NCI-H2227 (cell line): ENCODE results near the gene AKAP8L.
"Not testable (repeated sequence)": the region's sequence is repeated elsewhere in the genome, so short reads cannot be mapped to it uniquely, and the experiment has no call there.

Experiments used
- DNase-seq: peaks from one replicate; lab custom pipeline; 2025; ENCODE audit not compliant: unreplicated experiment; lab: John Stamatoyannopoulos, UW

AKAP8L gene

DNA sequence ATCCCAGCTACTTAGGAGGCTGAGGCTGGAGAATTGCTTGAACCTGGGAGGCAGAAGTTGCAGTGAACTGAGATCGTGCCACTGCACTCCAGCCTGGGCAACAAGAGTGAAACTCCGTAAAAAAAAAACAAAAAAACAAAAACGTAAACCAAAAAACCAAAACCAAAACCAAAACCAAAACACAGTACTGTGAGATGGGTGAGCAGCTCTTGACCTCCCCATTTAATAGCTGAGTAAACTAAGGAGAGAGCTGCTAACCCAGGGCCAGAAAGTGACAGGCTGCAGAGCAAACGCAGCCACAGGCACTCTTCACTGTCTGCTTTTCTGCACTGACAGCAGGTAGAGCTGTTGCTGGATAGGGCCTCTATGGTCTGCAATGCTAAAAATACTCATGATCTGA lies 58.8 kb downstream of the AKAP8L start:
- DNase-seq: not testable (repeated sequence)

DNA sequence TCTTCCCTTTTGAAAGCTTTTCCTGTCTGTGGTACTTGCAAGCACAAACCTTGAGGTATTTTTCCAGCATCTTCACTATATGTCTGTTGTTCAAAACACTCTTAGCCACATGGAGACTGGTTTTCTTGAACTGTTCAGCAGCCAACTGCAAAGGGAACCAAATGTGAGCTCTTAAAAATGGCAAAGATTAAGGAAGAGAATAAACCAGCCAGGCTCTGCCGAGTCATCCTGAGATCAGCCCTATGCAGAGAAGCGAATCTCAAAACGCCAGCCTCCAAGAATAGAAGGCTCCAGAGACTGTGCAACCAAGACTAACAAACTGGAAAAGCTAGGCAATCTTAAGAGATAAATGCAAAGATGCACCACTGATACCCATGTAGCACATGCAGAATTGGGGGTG lies 59.9 kb downstream of the AKAP8L start:
- no peak for DNase-seq

DNA sequence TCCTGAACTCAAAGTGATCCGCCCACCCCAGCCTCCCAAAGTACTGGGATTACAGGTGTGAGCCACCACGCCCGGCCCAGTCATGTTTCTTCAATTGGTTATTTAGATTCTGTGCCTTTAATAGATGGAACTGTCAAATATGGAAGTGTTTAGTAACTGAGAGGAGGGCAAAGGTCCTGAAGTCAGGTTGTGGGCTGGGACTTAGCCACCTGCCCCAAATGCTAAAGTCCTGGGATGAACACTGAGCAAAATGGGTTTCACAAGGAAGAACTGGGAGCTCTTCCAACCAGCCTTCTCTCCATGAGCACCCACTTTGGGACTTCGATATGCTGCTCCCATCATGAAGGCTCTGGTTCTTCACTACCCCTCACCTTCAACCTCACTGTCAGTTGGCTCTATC lies 60.9 kb downstream of the AKAP8L start:
- no peak for DNase-seq

DNA sequence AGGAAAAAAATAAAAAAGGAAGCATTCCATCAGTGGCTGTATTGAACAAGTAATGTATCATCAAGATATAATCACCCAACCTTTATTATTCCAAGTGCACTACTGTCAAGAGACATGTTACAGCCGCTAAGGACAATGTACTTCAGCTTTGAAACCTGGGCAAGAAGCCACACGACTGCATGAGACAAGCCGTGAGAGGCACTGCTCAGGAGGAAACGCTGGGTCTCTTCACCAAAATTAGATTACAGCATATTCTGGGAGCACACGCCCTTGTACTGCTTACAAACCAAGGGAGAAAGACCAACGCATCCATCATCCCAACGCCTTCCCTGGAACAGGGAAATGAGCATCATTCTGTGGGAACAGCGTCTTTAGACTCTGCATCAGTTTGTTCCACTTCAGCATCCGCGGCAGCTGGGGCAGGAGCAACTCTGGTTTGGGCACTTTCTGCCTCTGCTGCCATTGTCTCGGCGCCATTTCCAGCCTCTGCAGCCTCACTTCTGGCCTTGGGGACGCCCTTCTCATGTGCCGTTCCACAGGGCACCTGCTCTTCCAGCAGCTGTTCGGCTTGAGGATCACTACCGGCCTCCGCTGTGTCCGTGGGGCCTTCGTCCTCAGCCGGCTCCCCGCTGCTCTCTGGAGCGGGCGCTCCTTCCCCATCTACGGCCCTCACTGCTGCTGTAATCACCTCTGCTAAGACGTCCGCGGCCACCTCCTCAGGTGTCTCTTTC lies 64.1 kb downstream of the AKAP8L start:
- DNase-seq: no peak

DNA sequence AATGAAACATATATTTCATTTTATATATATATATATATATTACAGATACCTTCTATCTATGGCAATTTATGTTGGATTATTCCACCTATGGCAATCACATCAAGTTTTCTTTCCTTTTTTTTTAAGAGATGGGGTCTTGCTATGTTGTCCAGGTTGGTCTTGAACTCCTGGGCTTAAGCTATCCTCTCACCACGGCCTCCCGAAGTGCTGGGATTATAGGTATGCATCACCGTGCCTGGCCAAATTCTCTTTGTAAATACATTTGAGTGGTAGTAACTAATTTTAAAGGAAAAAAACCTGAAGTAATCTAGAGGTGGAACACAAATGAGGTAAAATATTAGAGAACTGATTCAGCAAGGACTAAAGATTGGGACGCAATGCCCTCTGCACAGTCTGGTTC lies 64.9 kb downstream of the AKAP8L start:
- no peak for DNase-seq

DNA sequence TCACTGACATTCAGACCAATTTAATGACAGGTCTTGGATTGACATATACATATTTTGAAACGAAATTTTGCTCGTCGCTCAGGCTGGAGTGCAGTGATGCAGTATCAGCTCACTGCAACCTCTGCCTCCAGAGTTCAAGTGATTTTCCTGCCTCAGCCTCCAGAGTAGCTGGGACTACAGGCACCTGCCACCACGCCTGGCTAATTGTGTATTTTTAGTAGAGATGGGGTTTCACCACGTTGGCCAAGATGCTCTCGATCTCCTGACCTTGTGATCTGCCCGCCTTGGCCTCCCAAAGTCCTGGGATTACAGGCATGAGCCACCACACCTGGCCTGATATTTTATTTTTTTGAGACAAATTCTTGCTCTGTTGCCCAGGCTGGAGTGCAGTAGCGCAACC lies 66.3 kb downstream of the AKAP8L start:
- DNase-seq: not testable (repeated sequence)

DNA sequence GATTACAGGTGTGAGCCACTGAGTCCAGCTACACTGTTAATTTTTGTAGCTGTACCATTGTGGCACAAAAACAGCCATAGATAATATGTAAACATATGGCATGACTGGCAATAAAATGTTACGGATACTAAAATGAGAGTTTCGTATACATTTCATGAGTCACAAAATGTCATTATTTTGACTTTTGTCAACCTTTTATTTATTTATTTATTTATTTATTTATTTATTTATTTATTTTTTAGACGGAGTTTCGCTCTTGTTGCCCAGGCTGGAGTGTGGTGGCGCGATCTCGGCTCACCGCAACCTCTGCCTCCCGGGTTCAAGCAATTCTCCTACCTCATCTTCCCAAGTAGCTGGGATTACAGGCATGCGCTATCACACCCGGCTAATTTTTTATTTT lies 77.5 kb downstream of the AKAP8L start:
- not testable (repeated sequence) for DNase-seq

DNA sequence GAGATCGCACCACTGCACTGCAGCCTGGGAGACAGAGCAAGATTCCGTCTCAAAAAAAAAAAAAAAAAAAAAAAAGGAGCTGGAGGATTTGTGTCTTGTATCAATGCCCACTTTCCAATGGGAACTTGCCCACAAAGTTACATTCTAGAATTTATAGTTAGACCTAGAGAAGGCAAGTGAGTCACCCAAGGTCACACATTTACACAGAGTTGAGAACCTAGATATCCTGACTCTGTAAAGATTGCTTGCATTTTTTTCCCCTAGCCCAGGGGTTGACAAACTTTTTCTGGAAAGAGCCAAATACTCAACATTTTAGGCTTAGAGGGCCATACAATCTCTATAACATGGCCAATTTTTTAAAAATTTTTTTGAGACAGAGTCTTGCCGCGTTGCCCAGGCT lies 78.7 kb downstream of the AKAP8L start:
- no peak for DNase-seq

DNA sequence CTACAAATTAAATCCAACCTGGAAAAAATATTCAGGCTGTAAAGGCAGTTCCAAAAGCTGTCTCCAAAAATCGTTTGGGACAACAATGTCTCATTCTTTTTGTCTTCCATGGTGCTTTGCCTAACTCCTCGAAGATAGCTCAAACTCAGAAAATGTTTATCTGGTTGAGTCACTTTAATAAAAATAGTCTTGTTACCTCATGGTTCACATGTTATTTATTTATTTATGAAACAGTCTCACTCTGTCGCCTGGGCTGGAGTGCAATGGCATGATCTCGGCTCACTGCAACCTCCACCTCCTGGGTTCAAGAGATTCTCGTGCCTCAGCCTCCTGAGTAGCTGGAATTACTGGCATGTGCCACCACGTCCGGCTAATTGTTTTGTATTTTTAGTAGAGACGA lies 81.6 kb downstream of the AKAP8L start:
- DNase-seq: no peak

DNA sequence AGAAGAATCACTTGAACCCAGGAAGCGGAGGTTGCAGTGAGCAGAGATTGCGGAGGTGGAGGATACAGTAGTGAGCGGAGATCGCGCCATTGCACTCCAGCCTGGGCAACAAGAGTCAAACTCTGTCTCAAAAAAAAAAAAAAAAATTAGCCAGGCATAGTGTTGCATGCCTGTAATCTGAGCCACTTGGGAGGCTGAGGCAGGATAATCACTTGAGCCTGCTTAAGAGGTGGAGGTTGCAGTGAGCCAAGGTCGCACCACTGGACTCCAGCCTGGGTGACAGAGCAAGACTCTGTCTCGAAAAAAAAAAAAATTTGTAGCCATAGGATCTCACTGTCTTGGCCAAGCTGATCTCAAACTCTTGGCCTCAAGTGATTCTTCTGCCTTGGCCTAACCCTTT lies 82.8 kb downstream of the AKAP8L start:
- DNase-seq: not testable (repeated sequence)

DNA sequence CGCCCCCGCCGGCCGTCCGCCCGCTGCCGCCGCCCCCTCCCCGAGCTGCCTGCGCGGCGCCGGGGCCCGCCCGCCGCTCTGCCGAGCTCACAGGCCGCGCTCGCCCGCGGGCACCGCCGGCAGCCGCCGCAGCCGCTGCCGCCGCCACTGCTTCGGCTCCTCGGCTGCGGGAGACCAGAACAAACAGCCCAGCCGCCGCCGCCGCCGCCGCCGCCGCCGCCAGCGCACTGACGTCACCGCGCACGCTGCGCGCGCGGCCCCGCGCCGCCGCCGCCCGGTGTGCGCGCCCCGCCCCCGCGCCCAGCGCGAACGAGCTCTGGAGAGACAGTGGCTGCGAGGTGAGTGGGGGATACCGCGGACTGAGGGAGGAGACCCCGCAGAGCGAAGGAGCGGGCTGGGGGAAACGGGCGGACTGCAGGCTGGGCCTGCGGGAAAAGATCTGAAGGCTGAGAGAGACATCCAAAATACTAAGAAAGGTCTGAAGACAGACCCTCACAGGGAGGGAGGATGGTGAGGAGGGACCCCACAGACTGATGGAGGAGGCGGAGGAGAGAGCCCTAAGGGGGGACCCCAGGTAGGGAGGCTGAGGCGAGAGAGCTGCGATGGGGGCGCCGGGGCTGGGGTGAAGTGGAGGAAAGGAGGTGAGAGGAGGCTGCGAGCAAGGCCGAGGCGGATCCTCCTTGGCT lies 86.3 kb downstream of the AKAP8L start, which contains the start of gene BRD4:
Gene BRD4 (minus strand): TSS at position 229 of the 686 bp plus-strand sequence. CDS start 59,440 bp downstream, outside the sequence.
- DNase-seq: peak; percentile 81

DNA sequence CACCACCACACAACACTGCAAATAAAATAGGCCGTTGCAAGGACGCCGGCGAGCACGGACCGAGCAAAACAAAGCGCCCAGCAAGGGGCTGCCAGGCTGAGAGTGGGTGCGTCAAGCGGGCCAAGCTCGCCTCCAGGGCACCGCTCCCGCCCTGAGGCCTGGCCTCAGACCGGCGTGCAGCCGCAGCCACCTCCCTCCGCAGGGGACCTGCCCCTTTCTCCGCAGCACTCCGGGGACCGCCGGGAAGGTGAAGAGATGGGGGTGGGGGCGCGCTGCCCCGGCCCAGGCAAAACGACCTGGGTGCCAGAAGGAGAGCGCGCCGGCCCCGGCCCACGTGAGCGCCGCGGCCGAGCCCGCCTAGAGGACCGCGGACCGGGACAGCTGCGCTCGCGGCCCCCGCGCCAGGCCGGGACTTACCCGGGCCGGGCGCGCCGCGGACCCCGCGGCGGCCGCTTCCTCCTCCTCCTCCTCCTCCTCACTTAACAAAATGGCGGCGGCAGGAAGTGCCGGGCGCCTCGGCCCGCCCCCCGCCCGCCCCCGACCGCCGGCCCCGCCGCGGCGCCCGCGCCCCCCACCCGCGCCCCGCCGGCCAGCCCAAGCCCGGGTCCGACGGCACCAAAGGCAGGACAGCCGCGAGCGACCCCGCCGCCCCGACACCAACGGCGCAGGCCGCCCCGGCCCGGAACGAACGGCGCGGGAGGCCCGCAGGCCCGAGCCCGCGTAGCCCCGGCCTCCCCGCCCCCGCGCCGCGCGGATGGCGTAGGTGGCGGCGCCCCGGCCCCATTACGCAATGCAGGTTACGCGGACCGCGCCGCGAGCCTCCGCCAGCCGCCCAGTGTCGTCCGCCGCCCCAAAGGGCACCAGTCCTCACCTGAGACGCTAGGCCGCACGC lies 87.1 kb downstream of the AKAP8L start:
- peak; percentile 46 for DNase-seq

DNA sequence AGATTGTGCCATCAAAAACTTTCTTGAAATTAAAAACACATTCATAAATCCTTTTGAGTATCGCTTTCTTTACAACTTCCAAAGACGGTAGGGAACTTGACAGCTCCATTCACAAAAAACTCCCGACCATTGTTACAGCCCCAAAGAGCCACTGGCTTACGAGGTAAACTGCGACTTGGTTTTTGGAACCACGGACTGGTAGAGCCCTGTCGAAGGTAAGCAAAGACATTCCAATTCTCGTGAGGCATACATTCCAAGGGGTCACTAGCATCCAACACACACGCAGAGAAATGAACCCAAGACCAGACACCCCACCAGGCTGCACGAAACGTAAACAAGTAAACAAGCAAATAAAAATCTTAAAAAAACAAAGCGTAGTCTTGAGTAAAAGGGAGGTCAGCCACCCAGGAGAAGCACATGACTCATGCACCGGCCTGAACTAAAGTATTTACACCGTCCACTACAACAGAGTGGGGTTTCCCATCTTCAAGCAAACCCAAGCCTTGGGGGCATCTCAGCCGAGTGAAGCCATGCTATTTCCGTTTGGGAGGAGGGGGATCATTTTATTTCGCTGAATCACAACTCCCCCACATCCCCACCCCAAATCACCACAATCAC lies 87.9 kb downstream of the AKAP8L start:
- no peak for DNase-seq
